Thoracic aorta (tissue), 2 donors: Measurements from ENCODE around the gene SIRPA. TPM values are rescaled to one million over a fixed set of nuclear protein-coding genes. Genes with fewer than 3 reads are reported as not detected.

ENCODE experiments used
- ATAC-seq: fragments of 150-250 bp; one replicate; pipeline ENCODE4 v1.8.0; 2017; ENCODE audit warnings: low read depth; ENCODE audit not compliant: insufficient number of reproducible peaks, low FRiP score
- DNase-seq: peaks from one replicate; pipeline ENCODE4 v3.0.0-alpha.2; 2020; ENCODE audit warnings: low spot score
- H3K27ac ChIP-seq, 2 donors: fragments of 200-600 bp; sonication (generic); 1 replicate in 1 of 2; 2 replicates in 1 of 2; pipeline ENCODE4 v1.5.1; 2016; ENCODE audit warnings: mild to moderate bottlenecking in 2 of 2, moderate library complexity in 2 of 2
- H3K27me3 ChIP-seq: fragments of 200-600 bp; sonication (generic); replicated peaks from 2 replicates; pipeline ENCODE4 v1.6.0; 2016; ENCODE audit warnings: mild to moderate bottlenecking; ENCODE audit not compliant: insufficient read depth
- H3K36me3 ChIP-seq: fragments of 200-600 bp; sonication (generic); one replicate; pipeline ENCODE4 v1.5.1; 2016
- H3K4me1 ChIP-seq, 2 donors: fragments of 200-600 bp; sonication (generic); 1 replicate in 1 of 2; 2 replicates in 1 of 2; pipeline versions ENCODE4 v1.5.1 to v1.6.0; 2016; ENCODE audit warnings: low read depth in 2 of 2, mild to moderate bottlenecking in 1 of 2; ENCODE audit not compliant: control insufficient read depth in 1 of 2
- H3K4me3 ChIP-seq: fragments of 200-600 bp; sonication (generic); 2 replicates; pipeline ENCODE4 v1.5.1; 2016; ENCODE audit warnings: mild to moderate bottlenecking
- H3K9me3 ChIP-seq: fragments of 200-600 bp; sonication (generic); 2 replicates; pipeline ENCODE4 v1.5.1; 2016
- CTCF ChIP-seq: fragments of 200-600 bp; sonication (generic); IDR thresholded peaks from one replicate; pipeline ENCODE4 v1.5.1; 2019; ENCODE audit warnings: antibody characterized with exemption
- total RNA-seq, 2 donors: library from RNA; depleted of rRNA; stranded (reverse); fragments of >200 nt; gene quantifications; one replicate each; pipeline versions ENCODE4 v1.1.0 to v1.2.3, GENCODE V29; 2016

SIRPA gene
- total RNA-seq, 2 donors from 2014 or later = 29.5 to 62.9 TPM

- no peak for TF ChIP-seq CTCF
- Histone ChIP-seq H3K27ac (no peak overlapping the region), H3K4me1 (peaks cover 4 to 10% of the 10 kb centered on the region in 2 donors), H3K36me3 (no peaks in the 10 kb centered on the region), H3K9me3 (no peaks in the 10 kb centered on the region), H3K27me3 (no peaks in the 10 kb centered on the region), H3K4me3 (no peak overlapping the region)
- ATAC-seq (no peak), DNase-seq (no peak)
Observed at GRCh38 chr20:1951436-1952115, 56.4 kb downstream of the SIRPA start.

- no peak for TF ChIP-seq CTCF
- no peaks in the 10 kb centered on the region for H3K4me1 ChIP-seq
- H3K36me3 ChIP-seq = no peaks in the 10 kb centered on the region
- DNase-seq (no peak), ATAC-seq (no peak)
- H3K27me3 ChIP-seq = no peaks in the 10 kb centered on the region
- no peaks in the 10 kb centered on the region for H3K9me3 ChIP-seq
- H3K27ac ChIP-seq = no peak overlapping the region
- H3K4me3 ChIP-seq = no peak overlapping the region
Observed at GRCh38 chr20:1952737-1953530, 57.7 kb downstream of the SIRPA start.

GRCh38 chr20:1953621-1954020 lies 58.4 kb downstream of the SIRPA start:
- H3K4me1 ChIP-seq = no peaks in the 10 kb centered on the region
- no peaks in the 10 kb centered on the region for H3K9me3 ChIP-seq
- ATAC-seq (no peak), DNase-seq (no peak)
- H3K36me3 ChIP-seq = no peaks in the 10 kb centered on the region
- H3K27me3 ChIP-seq = no peaks in the 10 kb centered on the region
- no peak overlapping the region for H3K27ac ChIP-seq
- TF ChIP-seq CTCF = no peak
- no peak overlapping the region for H3K4me3 ChIP-seq

GRCh38 chr20:1955217-1955616 lies 60.0 kb downstream of the SIRPA start:
- DNase-seq (no peak), ATAC-seq (no peak)
- no peak overlapping the region for H3K4me3 ChIP-seq
- H3K27ac ChIP-seq = no peak overlapping the region
- no peaks in the 10 kb centered on the region for H3K36me3 ChIP-seq
- H3K27me3 ChIP-seq = no peaks in the 10 kb centered on the region
- no peak for TF ChIP-seq CTCF
- no peaks in the 10 kb centered on the region for H3K9me3 ChIP-seq
- no peaks in the 10 kb centered on the region for H3K4me1 ChIP-seq

- Histone ChIP-seq H3K9me3 (no peaks in the 10 kb centered on the region), H3K27ac (no peak overlapping the region), H3K27me3 (no peaks in the 10 kb centered on the region), H3K4me1 (no peaks in the 10 kb centered on the region), H3K36me3 (no peaks in the 10 kb centered on the region), H3K4me3 (no peak overlapping the region)
- DNase-seq (no peak), ATAC-seq (no peak)
- TF ChIP-seq CTCF = no peak
Observed at GRCh38 chr20:1958426-1958825, 63.2 kb downstream of the SIRPA start.
